ENCODE data around the gene SEMA4D.
"Not testable (repeated sequence)": the region's sequence is repeated elsewhere in the genome, so short reads cannot be mapped to it uniquely, and the experiment has no call there.

Gene SEMA4D

GRCh38 chr9:89382026-89382986 is 115.6 kb downstream of the SEMA4D start:
- DNase-seq = no peak

GRCh38 chr9:89381308-89381609 is 116.7 kb downstream of the SEMA4D start:
- DNase-seq = no peak

- no peak for DNase-seq
These were observed 117.2 kb downstream of the SEMA4D start for GRCh38 chr9:89380437-89381307.

GRCh38 chr9:89379508-89380115 is 118.3 kb downstream of the SEMA4D start:
- no peak for DNase-seq

- no peak for DNase-seq
These were observed 118.9 kb downstream of the SEMA4D start for GRCh38 chr9:89379031-89379430.

DNA sequence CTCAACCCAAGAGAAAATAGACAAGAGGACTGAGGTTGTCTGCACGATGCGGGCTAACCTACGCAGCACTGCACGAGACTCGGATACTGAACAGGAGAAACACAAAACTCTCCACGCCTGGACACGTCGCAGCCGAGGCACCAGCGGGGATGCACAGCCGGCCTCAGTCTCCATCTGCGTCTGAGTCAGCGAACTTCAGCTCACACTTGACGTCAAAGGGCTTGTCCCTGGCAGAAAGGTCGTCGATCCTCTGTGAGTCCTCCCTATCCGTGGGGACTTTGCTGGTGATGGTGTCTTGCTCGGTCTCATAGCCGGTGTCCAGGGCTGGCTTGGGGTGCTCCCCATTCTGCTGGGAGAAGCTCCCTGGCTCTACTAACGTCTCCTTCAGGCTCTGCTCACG is 119.4 kb downstream of the SEMA4D start:
- DNase-seq = no peak

DNA sequence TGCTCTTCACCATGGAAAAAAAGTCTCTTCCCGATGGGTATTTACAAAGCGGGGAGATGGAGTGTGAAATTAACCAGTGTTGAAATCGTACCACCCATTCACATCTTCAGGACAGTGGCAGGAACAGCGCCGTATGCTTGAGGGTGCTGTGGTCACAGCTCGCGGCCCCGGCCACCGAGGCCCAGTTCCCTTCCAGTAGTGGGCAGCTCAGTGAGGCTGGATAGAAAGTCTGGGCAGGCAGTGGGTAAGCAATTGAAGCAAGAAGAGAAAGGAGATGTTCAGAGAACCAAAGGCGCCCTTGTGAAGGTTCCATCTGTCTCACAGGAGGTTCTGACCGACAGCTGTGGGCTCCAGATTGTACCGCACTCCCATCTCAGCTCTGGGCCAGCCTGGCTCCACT is 120.5 kb downstream of the SEMA4D start:
- no peak for DNase-seq

GRCh38 chr9:89376741-89377351 is 121.1 kb downstream of the SEMA4D start:
- no peak for DNase-seq

GRCh38 chr9:89376286-89376685 is 121.6 kb downstream of the SEMA4D start:
- DNase-seq = no peak

GRCh38 chr9:89375191-89375760 is 122.6 kb downstream of the SEMA4D start:
- no peak for DNase-seq

GRCh38 chr9:89374176-89374575 is 123.7 kb downstream of the SEMA4D start:
- peak; percentile 82 for DNase-seq

GRCh38 chr9:89372979-89373378 is 124.9 kb downstream of the SEMA4D start:
- no peak for DNase-seq

DNA sequence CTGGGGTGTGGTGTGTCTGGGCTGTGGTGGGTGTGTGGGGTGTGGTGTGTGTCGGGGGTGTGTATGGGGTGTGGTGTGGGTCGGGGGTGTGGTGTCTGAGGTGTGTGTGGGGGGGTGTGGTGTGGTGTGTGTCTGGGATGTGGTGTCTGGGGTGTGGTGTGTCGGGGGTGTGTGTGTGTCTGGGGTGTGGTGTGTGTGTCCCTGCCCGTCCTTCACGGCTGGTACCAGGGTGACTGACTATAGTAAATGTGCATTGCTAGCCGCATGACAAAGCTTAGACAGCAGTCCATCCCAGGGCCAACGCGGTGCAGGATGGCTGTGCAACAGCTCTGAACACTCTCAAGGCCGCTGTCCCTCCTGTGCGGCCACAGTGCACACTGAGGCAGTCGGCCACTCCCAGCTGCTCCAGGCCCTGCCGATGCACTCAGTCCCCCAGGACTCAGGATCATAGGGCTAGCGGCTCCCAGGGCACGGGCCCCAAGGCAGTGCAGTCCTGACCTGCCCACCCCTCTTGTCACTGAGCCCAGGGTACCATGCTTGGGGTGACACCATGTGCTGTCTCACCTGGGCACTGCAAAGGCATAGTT is 125.6 kb downstream of the SEMA4D start:
- no peak for DNase-seq

DNA sequence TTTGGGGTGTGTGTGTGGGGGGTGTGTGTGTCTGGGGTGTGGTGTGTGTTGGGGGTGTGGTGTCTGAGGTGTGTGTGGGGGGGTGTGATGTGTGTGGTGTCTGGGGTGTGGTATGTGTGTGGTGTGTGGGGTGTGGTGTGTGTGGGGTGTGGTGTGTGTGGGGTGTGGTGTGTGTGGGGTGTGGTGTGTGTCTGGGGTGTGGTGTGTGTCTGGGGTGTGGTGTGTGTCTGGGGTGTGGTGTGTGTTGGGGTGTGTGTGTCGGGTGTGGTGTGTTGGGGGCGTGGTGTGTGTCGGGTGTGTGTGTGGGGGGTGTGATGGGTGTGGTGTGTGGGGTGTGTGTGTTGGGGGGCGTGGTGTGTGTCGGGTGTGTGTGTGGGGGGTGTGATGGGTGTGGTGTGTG is 126.1 kb downstream of the SEMA4D start:
- DNase-seq = not testable (repeated sequence)

DNA sequence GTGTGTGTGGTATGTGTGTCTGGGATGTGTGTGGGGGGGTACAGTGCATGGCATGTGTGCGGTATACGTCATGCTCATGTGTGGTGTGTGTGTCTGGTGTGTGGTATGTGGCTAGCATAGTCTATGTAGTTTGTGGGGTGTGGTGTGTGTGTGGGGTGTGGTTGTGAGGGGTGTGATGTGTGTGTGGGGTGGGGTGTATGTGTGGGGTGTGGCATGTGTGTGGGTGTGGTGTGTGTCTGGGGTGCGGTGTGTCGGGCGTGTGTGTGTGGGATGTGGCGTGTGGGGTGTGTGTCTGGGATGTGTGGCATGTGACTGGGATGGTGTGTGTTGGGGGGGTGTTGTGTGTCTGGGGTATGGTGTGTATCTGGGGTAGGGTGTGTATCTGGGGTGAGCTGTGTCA is 127.3 kb downstream of the SEMA4D start:
- DNase-seq = no peak

DNA sequence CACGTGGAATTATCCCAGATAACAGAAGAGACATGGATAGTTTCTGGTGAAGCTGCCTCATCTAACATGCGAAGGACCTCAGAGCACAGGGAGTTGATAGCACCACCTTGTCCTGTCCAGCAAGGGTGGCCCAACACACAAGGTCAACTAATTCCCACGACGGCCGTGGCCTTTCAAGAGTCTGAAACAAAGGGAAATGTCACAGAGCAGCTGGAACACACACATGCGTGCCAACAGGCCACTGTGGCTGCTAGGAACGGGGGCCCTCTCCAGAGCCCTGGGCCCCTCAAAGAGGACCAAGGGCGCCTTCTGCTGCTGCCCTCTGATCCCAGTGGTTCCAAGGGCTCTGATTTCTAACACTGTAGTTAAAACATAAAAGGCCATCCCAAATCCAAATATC is 128.9 kb downstream of the SEMA4D start:
- no peak for DNase-seq

DNA sequence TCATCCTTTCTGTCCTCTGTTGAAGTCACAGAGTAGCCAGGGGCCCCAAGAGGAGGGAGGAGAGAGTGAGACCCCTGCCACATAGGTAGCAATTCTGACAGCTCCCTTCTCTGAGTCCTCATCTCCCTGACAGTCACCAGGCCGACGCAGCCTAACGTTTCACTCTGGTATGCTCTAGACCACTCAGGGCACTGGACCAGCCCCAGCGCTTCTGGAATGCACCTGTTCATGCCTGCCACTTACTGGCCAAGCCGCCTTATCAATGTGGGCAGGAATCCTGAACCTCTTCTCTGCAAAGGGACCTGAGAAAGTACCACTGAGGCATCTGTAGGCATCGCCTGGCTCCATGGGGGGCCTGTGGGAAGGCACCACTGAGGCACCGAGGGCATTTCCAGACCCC is 129.4 kb downstream of the SEMA4D start:
- DNase-seq = no peak

GRCh38 chr9:89367726-89368437 is 130.0 kb downstream of the SEMA4D start:
- no peak for DNase-seq

DNA sequence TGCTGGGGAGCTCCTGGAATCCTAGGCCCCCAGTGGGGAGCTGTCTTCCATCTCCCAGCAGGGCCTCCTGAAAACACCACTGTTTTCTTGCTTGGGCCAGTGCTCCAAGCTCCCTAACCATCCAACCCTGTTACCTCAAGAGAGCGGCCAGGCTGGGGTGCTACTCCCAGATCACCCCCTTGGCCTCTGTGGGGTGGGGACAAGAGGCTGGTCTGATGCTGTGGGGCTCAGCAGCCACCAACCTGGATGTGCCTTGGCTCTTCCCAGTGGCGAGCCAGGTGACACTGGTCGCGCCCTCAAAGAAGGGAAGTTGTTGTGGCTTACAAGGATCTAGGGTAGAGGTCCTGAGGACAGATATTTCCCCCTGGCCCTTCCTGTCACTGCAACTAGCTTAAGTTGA is 130.6 kb downstream of the SEMA4D start:
- DNase-seq = no peak

DNA sequence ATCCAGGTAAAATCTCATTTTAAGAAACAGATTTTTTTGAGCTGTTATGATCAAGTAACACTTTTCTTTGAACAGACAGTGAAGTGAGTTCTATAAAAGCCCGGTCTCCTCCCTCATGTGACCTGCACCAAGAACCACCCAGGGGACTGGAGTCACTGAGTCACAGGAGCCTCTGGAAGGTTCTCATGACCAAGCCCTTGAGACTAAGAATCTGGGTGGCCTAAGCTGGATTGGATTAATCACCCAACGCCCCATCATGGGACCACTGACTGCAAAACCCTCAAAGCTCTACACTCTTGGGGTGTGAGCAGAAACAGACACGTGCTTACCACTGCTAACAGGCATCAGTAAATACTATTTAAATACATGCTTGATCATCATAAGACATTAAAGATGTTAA is 131.2 kb downstream of the SEMA4D start:
- DNase-seq = no peak

- no peak for DNase-seq
These were observed 132.4 kb downstream of the SEMA4D start for GRCh38 chr9:89365532-89365912.

All from fibroblast of upper back skin (primary cell).